ENCODE data around the gene TCF7L2.

TCF7L2 gene

GRCh38 chr10:113111900-113112853, 162.1 kb downstream of the TCF7L2 start:
- DNase-seq (ENCODE audit: low spot score), result no peak
- in situ Hi-C loops (cut with MboI; ENCODE audit: low pct_unique_long_range_greater_than_20kb, low sequenced_read_pairs, unreplicated experiment), result no loop called here
- TF ChIP-seq CTCF (IDR thresholded peaks at IDR 0.05; ENCODE audit: extremely low read depth, insufficient read depth, missing control alignments), result no peak

GRCh38 chr10:113113241-113113640, 163.2 kb downstream of the TCF7L2 start:
- DNase-seq (ENCODE audit: low spot score), result no peak
- in situ Hi-C loops (cut with MboI; ENCODE audit: low pct_unique_long_range_greater_than_20kb, low sequenced_read_pairs, unreplicated experiment), result no loop called here
- no peak for TF ChIP-seq CTCF (IDR thresholded peaks at IDR 0.05; ENCODE audit: extremely low read depth, insufficient read depth, missing control alignments)

- in situ Hi-C loops (cut with MboI; ENCODE audit: low pct_unique_long_range_greater_than_20kb, low sequenced_read_pairs, unreplicated experiment), result no loop called here
- DNase-seq (ENCODE audit: low spot score), result no peak
- no peak for TF ChIP-seq CTCF (IDR thresholded peaks at IDR 0.05; ENCODE audit: extremely low read depth, insufficient read depth, missing control alignments)
These were observed 163.9 kb downstream of the TCF7L2 start for GRCh38 chr10:113113918-113114317.

- TF ChIP-seq CTCF (IDR thresholded peaks at IDR 0.05; ENCODE audit: extremely low read depth, insufficient read depth, missing control alignments), result no peak
- DNase-seq (ENCODE audit: low spot score), result no peak
- in situ Hi-C loops (cut with MboI; ENCODE audit: low pct_unique_long_range_greater_than_20kb, low sequenced_read_pairs, unreplicated experiment), result no loop called here
These were observed 165.5 kb downstream of the TCF7L2 start for GRCh38 chr10:113115556-113115955.

- no peak for TF ChIP-seq CTCF (IDR thresholded peaks at IDR 0.05; ENCODE audit: extremely low read depth, insufficient read depth, missing control alignments)
- no peak for DNase-seq (ENCODE audit: low spot score)
- in situ Hi-C loops (cut with MboI; ENCODE audit: low pct_unique_long_range_greater_than_20kb, low sequenced_read_pairs, unreplicated experiment), result no loop called here
These were observed 168.8 kb downstream of the TCF7L2 start for GRCh38 chr10:113118882-113119281.

- TF ChIP-seq CTCF (IDR thresholded peaks at IDR 0.05; ENCODE audit: extremely low read depth, insufficient read depth, missing control alignments), result no peak
- DNase-seq (ENCODE audit: low spot score), result no peak
- in situ Hi-C loops (cut with MboI; ENCODE audit: low pct_unique_long_range_greater_than_20kb, low sequenced_read_pairs, unreplicated experiment), result no loop called here
These were observed 169.8 kb downstream of the TCF7L2 start for GRCh38 chr10:113119801-113120200.

All from GM13977 (cell line).